Lower lobe of right lung (tissue), 2 donors: ENCODE measurements around the gene OCA2. TPM values are rescaled to one million over a fixed set of nuclear protein-coding genes. Genes with fewer than 3 reads are reported as not detected.

Experiments
- ATAC-seq, 2 donors: fragments of 200-7000 bp; cut with Tn5 transposase; one replicate each; pipeline ENCODE4 v1.9.1; 2020 to 2022; ENCODE audit warnings: mild to moderate bottlenecking in 2 of 2, moderate library complexity in 2 of 2
- DNase-seq: peaks from one replicate; pipeline ENCODE4 v3.0.0-alpha.2; 2020
- H3K27ac ChIP-seq: fragments of 200-600 bp; one replicate; pipeline ENCODE4 v1.8.0; 2022
- H3K27me3 ChIP-seq: fragments of 200-600 bp; one replicate; pipeline ENCODE4 v1.8.0; 2022; ENCODE audit warnings: low read depth
- H3K36me3 ChIP-seq: fragments of 200-600 bp; one replicate; pipeline ENCODE4 v1.8.0; 2022; ENCODE audit warnings: mild to moderate bottlenecking
- H3K4me1 ChIP-seq: fragments of 200-600 bp; one replicate; pipeline ENCODE4 v1.8.0; 2022
- H3K4me3 ChIP-seq: fragments of 200-600 bp; one replicate; pipeline ENCODE4 v1.8.0; 2022; ENCODE audit warnings: mild to moderate bottlenecking
- H3K9me3 ChIP-seq: fragments of 200-600 bp; one replicate; pipeline ENCODE4 v1.8.0; 2022
- intact Hi-C: fragments of 100-400 bp; cut with DNase I; formaldehyde crosslinking; loops from one replicate; pipeline ENCODE4 v1.11.0; 2022
- total RNA-seq: library from RNA; stranded (reverse); fragmentation: NEBNext Ultra II Directional; extraction: Animal tissue kit (Norgen Biotek cat#: 25700); gene quantifications from one replicate; pipeline ENCODE4 v1.2.1, GENCODE V29; 2021
- TF ChIP-seq, protein P1 (sequence below): fragments of 200-600 bp; IDR thresholded peaks from one replicate; pipeline ENCODE4 v1.8.0; 2022; ENCODE audit warnings: antibody characterized with exemption, mild to moderate bottlenecking
- donor health status: DM: no; HTN: yes; CAD: no; lungs with severe emphysema.

The OCA2 gene
- total RNA-seq, 1 donor from 2014 or later: 1.2 TPM

DNA sequence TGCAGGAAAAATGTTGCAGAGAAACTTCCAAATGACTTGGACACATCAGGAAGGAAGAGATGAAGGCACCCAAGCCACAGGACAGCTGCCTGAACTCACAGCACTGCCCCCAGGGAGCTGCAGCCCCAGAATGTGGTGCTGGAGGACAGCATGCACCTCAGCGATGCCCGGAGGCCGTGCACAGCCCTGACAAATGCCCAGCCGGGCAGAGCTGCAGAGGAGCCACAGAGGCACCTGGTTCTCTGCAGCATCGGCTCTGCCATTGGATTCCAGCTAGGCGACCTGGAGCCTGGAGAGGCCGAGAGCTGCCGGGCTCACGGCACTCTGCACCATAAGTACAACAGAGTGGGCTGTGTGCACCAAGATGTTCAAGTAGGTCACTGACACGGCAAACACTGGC is 97.5 kb downstream of the OCA2 start:
- Histone ChIP-seq H3K27ac (no peak overlapping the region), H3K27me3 (no peaks in the 10 kb centered on the region), H3K4me3 (no peak overlapping the region), H3K9me3 (no peaks in the 10 kb centered on the region), H3K36me3 (no peaks in the 10 kb centered on the region), H3K4me1 (no peaks in the 10 kb centered on the region)
- DNase-seq (no peak), ATAC-seq (no peak)
- intact Hi-C loops: no loop called here
- TF ChIP-seq, protein P1, sequence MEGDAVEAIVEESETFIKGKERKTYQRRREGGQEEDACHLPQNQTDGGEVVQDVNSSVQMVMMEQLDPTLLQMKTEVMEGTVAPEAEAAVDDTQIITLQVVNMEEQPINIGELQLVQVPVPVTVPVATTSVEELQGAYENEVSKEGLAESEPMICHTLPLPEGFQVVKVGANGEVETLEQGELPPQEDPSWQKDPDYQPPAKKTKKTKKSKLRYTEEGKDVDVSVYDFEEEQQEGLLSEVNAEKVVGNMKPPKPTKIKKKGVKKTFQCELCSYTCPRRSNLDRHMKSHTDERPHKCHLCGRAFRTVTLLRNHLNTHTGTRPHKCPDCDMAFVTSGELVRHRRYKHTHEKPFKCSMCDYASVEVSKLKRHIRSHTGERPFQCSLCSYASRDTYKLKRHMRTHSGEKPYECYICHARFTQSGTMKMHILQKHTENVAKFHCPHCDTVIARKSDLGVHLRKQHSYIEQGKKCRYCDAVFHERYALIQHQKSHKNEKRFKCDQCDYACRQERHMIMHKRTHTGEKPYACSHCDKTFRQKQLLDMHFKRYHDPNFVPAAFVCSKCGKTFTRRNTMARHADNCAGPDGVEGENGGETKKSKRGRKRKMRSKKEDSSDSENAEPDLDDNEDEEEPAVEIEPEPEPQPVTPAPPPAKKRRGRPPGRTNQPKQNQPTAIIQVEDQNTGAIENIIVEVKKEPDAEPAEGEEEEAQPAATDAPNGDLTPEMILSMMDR: no peak

DNA sequence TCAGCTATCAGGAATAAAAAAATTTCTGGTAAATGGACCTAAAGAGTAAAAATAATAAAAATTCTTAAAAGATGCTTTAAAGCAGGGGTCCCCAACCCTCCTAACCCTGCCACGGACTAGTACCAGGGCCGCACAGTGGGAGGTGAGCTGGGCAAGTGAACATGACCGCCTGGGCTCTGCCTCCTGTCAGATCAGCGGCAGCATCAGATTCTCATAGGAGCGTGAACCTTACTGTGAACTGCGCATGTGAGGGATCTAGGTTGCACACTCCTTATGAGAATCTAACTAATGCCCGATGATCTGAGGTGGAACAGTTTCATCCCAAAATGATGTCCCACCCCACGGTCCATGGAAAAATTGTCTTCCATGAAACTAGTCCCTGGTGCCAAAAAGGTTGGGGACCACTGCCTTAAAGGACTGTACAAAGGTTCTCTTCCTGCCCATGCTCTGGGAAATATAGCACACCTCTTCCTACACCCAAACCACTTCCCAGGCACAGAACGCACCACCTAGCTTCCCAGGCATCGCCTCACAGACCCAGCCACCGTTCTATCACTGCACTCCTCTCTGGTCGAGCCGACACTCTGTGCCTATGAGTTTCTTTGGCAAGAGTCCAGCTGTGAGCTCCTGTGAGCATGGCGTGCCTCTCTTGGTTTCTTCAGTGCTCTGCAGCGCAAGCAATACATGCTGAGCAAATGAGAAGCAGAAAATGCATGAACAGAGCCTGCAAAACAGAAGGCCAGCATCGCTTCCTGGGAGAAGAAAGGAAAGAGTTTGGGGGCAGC is 104.9 kb downstream of the OCA2 start:
- H3K9me3 ChIP-seq: no peaks in the 10 kb centered on the region
- DNase-seq: no peak
- no peak overlapping the region for H3K27ac ChIP-seq
- H3K4me1 ChIP-seq: no peaks in the 10 kb centered on the region
- H3K4me3 ChIP-seq: no peak overlapping the region
- no peak for ATAC-seq
- H3K36me3 ChIP-seq: no peaks in the 10 kb centered on the region
- no peaks in the 10 kb centered on the region for H3K27me3 ChIP-seq
- intact Hi-C loops: no loop called here
- TF ChIP-seq, protein P1: no peak

DNA sequence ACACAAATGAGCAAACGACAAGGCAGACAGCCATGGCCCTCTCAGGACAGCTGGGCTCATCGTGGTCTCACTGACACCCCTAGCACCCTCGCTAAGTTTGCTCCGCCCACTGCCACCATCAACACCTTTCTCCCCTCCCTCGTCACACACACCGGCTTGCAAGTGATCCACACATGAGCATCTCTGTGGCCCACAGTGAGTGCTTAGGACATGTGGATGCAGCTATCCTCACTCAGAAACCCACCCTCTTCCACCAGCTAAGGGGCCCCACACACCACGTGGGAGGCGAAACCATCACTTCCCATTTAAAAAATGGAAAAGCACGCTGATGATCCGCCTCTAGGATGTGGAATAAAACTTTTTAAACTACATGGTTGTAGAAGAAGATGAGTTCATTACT is 105.6 kb downstream of the OCA2 start:
- TF ChIP-seq, protein P1: no peak
- no peaks in the 10 kb centered on the region for H3K9me3 ChIP-seq
- no peaks in the 10 kb centered on the region for H3K27me3 ChIP-seq
- DNase-seq (no peak), ATAC-seq (no peak)
- no peaks in the 10 kb centered on the region for H3K36me3 ChIP-seq
- no peak overlapping the region for H3K4me3 ChIP-seq
- H3K27ac ChIP-seq: no peak overlapping the region
- no peaks in the 10 kb centered on the region for H3K4me1 ChIP-seq
- intact Hi-C loops: no loop called here

DNA sequence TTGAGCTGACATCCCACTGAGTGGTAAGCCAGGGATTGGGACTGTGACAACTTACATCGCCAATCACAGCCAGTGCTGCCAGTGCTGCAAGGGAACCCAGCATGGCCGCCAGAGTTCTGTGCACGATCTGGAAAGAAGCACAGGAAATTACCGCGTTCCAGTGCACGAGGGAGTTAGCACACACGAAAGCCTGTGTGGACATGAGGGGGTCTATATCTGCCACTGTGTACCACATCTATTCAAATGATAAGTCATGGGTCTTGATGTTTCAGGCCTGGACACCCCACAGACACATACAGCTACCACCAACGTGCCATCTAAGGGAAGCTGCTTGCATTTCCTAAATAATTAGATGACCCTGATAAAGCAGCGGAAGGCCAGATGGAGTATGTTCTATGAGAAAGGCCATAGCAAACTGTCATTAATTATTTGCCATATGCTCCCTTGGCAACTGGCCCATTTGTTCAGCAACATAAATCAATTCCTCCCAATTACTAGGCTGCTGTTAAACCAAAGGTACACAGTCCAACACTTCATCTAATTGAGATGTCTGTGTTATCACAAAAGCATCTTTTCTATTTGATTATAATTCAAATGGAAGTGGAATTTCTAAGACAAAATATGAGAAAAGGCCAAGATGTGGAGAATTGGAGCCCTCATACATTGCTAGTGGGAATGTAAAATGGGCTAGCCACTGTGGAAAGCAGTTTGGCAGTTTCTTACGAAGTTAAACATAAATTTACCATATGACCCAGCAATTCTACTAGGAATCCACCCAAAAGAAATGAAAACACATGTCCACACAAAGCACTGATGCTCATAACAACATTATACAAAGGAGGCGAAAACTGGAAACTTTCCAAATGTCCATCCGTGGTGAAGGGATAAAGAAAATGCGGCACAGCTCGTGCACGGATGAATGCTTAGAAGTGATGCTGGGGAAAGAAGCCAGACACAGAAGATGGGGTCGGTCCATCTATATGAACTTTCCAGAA is 108.3 kb downstream of the OCA2 start:
- H3K27ac ChIP-seq: no peak overlapping the region
- ATAC-seq (no peak), DNase-seq (no peak)
- no peak overlapping the region for H3K4me3 ChIP-seq
- no peaks in the 10 kb centered on the region for H3K36me3 ChIP-seq
- H3K27me3 ChIP-seq: no peaks in the 10 kb centered on the region
- no peaks in the 10 kb centered on the region for H3K4me1 ChIP-seq
- intact Hi-C loops: no loop called here
- H3K9me3 ChIP-seq: no peaks in the 10 kb centered on the region
- TF ChIP-seq, protein P1: no peak

DNA sequence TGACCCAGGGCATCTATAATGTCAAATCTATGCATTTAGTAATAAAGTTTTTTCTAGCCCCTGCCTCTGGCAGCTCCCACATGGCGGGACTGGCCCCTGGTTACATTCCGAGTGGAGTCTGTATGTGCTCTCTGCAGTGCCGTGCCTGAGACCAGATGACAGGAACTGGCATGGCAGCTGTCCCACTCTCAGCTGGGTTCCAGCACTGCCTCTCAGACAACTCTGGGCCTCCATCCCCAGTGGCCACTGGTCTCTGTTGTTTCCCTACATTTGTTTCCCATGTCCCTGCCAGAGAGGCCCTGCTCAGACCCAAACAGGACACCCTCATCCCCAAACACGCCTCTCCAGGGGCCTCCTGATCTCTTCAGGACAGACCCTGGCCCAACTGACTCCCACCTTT is 109.3 kb downstream of the OCA2 start:
- H3K9me3 ChIP-seq: no peaks in the 10 kb centered on the region
- no peak for ATAC-seq
- no peak overlapping the region for H3K4me3 ChIP-seq
- no peak for DNase-seq
- no peaks in the 10 kb centered on the region for H3K4me1 ChIP-seq
- H3K36me3 ChIP-seq: no peaks in the 10 kb centered on the region
- TF ChIP-seq, protein P1: no peak
- H3K27ac ChIP-seq: no peak overlapping the region
- intact Hi-C loops: no loop called here
- no peaks in the 10 kb centered on the region for H3K27me3 ChIP-seq
